GM21717 (cell line): Measurements from ENCODE around the gene APCDD1.
"Not testable (repeated sequence)": the region's sequence is repeated elsewhere in the genome, so short reads cannot be mapped to it uniquely, and the experiment has no call there.

Experiments
- ATAC-seq: cut with Tn5 transposase; IDR thresholded peaks from one replicate; pipeline ENCODE4 v1.9.1; 2021; ENCODE audit warnings: mild to moderate bottlenecking, moderate library complexity; ENCODE audit not compliant: unreplicated experiment

The APCDD1 gene

DNA sequence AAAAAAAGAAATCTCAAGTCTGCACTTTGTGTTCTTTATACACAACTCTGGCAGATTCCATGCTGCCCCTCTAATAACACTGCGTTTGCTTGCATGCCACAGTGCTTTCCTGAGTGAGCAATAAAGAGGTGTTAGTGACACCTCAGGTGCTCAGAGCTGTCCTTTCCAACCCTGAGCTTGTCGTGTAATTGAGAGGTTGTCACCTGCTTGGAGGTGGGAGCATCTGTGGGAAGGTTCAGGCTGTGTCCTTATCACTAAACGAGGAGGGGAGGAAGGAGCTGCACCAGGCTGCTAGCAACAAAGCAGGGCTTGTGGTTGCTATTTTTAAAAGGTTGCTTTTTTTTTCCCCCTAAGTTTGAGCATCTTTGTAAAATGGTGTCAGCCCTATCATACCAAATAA is 31.9 kb downstream of the APCDD1 start:
- no peak for ATAC-seq

DNA sequence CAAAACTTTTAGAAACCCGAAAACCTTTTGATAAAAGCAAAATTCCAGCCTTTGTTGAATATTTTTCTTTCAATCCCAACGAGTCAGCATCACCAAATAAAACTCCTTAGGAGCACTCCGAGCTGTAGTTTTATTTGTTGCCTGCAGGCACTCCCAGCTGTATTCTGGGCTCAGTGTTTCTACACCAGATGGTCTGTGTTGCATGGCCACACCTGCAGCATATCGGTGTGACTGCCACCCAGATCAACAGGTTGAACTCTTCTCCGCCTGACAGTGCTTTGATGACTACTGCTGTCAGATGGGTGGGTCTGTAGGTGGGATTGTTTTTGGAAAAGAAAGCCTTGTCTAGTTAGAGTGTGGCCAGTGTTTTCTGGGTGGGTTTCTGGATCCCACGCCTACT is 32.7 kb downstream of the APCDD1 start:
- ATAC-seq: no peak

DNA sequence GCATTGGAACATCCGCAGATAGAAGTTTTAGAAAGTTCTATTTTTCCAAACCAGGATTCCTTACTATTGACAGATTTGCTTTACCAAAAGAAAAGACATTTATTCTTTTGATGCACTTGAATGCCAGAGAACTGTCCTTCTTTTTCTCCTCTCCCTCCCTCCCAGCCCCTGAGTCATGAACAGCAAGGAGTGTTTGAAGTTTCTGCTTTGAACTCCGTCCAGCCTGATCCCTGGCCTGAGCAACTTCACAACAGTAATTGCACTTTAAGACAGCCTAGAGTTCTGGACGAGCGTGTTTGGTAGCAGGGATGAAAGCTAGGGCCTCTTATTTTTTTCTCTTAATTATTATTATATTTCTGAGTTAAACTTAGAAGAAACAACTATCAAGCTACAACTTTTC is 33.6 kb downstream of the APCDD1 start:
- no peak for ATAC-seq

DNA sequence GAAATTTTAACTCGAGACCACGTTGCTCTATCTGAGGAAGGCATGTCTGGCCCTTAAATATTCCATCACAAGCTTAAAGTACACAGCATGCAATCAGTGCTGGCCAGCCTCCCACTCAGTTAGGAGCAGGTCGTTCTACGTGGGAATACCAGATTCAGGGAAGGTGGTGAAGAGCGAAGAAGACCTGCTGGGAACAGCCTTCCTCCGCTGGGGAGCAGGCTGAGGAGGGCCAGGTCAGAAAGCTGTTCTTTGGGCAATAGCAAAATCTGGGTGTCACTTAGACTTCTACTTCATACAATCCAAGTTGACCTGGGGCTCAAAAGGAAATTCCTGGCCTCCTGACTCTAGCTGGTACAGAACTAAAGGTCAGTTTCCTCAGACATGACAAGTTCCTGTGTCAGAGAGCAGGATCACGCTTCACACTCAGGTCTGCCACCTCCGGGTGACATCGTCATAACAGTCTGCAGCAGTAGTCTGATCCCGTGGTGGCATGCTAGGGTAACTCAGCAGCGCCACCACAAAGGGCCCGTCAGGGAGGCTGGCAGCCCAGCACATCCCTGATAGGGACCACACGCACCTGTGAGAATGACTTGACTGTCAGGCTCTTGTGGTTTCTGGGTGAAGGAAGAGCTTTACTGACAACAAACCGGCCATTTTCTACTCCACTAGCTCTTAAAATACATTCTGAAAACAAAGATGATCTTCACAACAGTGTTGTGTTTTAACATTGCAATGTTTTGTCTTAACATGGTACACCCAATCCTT is 36.1 kb downstream of the APCDD1 start:
- ATAC-seq: peak; percentile 90

DNA sequence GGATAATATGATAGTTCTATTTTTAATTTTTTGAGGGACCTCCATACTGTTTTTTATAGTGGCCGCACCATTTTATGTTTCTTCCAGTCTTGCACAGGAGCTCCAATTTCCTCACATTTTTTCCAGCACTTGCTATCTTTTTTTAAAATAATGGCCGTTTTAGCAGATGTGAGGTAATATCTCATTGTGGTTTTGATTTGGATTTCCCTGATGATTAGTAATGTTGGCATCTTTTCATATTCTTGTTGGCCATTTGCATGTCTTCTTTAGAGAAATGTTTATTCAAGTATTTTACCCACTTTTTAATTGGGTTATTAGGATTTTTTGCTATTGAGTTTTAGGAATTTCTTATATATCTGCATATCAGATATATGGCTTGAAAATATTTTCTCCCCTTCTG is 41.5 kb downstream of the APCDD1 start:
- ATAC-seq: no peak

DNA sequence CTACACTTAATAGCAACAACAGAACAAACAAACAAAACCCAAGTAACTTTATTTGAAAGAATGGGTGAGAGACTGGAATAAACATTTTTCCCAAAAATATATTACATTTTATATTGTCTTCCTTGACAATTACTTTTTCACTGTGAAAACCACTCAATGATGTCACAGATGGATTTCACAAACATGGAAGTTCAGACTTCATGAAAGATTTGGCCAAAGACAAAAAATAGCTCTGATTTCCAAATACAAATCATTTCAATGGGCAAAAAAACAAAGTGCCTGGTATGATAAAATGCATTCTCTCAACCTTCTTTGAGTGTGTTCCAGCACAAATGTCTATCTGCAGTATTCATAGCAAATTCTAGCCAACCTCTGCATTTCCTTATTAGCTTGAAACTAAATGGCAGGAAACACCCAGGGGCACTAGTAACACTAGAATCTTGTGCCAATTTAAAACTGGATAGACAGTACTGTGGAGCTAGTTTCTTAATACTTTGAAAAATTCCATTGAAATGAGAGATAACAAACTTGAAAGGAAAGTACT is 42.8 kb downstream of the APCDD1 start:
- no peak for ATAC-seq

DNA sequence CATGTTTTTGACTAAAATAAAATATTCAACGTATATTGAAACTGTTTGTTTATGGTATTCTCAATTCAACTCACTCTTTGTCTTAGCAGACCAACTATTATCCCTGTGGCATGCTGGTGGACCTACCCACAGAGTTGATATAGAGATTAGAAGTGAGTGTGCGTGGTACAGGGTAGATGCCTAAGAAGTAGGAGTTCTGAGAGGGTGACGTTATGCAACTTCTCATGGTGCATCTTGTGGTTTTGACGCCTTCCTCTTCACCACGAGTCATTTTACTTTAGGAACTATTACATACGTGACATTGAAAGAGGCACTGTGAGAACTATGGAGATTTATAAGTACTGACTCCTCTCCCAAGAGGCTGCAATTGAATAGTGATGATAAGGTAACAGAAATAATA is 44.8 kb downstream of the APCDD1 start:
- ATAC-seq: no peak

DNA sequence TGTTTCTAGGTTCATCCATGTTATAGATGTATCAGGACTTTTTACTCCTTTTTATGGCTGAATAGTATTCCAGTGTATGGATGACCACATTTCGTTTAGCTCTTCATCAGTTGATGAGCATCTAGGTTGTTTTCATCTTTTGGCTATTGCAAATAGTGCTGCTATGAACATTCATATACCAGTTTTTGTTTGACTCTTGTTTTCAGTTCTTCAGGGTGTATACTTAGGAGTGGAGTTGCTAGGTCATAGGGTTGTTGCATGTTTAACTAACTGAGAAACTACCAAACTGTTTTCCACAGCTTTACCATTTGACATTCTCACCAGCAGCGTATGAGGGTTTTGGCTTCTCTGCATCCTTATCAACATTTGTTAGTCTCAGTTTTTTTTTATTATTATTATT is 45.6 kb downstream of the APCDD1 start:
- no peak for ATAC-seq

DNA sequence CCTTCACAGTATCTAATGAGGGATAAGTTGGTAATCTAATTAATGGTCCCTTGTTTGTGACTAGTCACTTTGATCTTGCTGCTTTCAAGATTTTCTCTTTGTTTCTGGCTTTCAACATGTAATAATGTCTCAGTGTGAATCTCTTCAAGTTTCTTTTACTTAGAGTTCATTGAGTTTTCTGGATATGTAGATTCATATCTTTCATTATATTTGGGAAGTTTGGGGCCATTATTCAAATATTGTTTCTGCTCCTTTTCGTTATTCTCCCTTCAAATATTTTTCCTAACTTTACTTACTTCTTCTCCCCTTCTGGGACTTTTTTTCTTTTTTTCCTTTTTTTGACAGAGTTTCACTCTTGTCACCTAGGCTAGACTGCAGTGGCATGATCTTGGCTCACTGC is 50.3 kb downstream of the APCDD1 start:
- no peak for ATAC-seq

DNA sequence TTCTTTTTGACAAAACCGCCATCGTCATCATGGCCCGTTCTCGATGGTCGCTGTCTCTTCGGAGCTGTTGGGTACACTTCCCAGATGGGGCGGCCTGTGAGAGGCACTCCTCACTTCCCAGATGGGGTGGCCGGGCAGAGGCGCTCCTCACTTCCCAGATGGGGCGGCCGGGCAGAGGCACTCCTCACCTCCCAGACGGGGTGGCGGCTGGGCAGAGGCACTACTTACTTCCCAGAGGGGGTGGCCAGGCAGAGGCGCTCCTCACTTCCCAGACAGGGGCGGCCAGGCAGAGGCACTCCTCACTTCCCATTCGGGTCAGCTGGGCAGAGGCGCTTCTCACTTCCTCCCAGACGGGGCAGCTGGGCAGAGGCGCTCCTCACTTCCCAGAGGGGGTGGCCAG is 51.5 kb downstream of the APCDD1 start:
- ATAC-seq: not testable (repeated sequence)

DNA sequence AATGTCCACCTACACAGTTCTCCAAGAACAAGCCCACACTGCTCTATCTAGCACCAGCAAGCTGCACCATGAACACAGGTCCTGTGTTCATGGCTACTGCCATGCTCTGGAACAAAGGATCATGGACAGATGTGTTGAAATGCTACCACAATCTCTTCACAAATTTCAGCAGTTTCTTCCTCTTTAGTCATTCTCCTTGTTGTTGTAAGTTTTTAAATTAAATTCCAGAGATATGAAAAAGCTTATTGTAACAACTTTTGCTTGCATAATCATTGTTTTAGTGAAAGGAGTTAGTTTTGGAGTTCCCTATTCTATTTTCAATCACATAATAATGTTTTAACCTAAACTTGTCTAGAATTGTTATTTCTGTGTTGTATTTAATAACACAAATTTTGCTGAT is 54.2 kb downstream of the APCDD1 start:
- ATAC-seq: no peak

DNA sequence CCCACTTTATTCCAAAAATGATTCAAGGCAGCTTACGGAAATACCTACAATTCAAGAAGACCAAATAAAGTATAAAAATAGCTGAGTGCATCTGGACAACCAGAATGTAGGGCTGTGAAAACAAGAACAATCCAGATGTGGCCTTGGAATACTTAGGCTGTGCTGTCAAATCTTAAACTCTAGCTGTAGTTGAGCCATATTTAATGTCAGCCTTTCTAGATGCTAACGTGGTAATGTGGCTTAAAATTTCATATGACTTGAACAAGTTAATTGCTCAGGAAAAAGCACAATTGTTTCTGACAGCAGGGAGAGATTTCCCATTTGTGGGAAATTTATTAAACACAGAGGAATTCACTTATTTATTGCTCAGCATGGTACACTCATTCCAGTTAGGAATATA is 56.8 kb downstream of the APCDD1 start:
- no peak for ATAC-seq

DNA sequence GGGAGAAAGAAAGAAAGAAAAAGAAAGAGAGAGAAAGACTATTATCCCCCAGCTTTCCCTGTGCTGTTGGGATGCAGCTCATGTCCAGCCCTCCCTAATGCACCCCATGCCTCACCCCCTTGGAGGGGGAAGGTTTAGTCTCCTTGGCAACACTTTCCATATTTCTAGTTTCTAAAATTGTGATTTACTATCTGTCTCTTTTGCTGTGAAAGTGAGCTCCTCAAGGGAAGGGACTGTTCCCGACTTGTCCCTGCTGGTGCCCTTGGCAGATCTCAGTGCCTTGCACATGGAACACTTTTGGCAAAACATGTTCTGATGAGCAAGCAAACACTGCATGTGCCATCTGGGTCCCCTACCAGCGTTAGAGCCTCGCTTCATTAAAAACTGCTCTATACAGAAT is 59.6 kb downstream of the APCDD1 start:
- ATAC-seq: no peak

DNA sequence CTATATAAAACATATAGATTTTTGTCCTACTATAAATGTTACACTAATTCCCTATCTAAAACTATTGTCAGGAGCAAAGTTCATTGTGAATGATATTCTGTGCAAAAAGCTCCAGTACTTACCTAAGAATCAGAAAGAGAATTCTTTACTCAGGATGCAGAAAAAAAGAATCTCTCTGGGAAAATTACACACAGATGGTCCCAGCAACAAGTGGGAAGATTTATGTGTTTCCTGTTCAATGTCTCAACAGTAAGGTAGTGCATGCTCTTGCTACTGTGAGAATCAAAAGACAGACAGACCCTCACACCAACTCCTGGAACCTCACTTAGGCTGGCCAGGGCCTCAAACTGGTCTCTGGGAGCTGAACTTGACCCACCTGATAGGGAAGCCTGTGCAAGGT is 60.2 kb downstream of the APCDD1 start:
- ATAC-seq: no peak

DNA sequence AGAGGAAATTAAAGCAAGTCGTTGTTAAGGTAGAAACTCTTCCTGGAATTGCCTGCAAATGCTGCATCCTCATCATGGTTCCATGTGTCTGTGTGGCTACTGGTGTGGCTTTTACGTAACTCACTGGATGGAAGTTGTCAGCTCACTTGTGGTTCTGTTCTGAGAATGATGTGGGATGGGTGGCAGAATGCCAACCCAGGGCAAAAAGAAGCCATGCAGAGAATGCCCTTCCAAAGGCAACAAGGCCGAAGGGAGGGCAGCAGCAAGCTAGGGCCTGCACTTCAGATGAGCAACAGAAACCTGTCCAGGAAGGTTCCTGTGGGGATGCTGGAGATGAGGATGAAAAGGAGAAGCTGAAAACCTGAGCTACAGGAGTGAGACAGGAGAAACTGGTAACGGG is 61.0 kb downstream of the APCDD1 start:
- no peak for ATAC-seq

DNA sequence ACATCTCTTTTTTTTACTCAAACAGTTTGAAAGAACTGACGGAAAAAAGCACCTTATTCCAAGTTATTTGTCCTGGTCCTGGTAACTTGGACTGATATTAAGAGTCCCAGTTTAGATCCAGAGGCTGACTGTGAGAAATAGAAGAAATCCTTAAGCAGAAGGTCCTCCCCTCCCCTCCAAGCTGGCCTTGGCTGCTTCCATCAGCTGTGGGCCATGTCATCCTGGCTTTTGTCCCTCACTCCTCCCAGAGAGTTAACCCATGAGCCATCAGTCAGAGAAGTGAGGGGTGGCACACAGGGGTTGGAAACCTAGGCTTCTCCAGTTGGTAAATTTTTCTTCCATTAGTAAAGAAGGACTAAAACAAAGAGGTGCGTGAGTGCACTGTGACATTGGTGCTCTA is 61.6 kb downstream of the APCDD1 start:
- ATAC-seq: no peak

DNA sequence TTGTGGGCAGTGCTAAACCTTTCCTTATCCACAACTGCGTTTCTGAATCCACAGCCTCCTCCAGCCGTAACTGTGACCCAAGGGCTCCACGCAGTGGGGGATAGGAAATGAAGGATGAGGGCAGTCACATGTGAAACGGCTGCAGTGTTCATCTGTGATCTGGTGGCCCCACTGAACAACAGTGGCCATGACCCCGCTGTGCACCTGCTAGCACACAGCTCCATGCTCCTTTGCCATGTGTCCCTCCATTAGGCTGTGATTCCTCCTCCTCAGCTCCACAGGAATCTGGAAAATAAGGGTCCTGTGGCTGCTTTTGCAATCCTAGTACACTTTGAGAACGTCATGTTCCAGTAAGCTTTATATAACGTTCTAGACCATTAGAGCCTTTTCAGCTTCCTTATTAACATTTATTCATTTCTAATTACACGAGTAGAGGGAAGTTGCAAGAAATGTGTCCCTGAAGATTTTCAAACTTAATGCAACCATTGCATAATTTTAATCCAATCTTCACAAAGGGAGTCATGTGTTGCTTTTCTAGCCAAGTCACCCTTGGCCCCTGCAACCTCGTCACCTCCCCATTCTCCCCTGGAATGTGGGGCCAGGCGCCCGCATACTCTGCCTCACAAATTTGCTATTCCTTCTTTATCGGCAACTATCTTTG is 64.3 kb downstream of the APCDD1 start:
- no peak for ATAC-seq

DNA sequence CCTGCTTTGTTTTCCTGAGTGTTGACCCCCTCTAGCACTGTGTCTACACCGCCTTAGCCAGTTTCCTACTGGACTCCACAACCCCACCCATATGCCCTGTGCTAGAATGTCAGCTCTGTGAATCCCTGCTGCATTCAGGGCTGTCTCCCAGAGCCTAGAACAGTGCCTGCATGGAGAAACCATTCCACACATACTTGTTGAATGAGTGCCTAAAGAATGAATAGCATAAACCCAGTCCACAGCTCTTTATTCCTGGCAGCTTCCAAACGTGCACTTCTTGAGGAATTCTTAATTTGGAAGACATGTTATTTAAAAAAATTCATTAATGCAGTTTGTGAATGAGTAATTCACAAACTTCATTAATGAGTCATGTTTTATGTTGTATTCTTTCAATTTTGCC is 64.9 kb downstream of the APCDD1 start:
- no peak for ATAC-seq

DNA sequence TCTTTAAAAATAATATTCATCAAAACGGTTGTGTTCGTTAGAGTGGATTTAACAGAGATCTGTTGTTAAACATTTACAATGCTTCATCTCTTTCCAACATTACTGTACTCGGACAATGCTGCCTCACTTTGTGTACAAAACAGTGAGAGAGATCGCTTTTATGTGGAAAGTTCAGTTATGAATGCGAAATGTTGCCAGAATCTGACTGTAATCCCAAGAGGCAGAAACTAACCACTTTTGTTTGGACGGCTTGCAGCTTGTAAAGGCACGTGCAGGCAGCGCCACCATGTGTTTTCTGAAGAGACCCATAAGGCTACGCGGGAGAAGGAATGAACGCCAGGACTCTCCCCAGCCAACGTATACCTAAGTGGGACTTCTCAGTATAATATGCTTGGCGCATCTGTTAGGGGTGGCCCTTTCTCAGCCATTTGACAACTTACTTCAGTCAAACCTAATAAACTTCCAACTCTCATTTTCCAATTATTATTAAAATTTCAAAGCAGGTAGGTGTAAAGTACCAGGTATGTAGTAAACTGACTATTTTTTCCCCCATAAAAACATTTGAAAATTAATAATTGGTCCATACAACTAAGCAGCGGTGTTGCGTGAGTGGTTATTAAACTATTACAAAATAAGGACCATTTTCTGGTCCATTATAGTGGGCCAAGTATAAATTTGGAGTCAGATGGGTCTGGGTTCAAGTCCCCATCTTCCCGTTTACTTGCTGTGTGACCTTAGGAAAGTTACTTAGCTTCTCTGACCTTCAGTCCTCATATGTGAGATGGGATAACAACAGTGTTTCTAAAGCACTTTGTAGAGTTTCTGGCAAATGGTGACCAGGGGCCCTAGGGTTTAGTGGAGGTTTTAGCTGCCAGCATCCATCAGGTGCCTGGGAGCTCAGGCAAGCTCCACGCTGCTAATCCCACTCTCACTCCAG is 65.8 kb downstream of the APCDD1 start:
- ATAC-seq: peak; percentile 60

DNA sequence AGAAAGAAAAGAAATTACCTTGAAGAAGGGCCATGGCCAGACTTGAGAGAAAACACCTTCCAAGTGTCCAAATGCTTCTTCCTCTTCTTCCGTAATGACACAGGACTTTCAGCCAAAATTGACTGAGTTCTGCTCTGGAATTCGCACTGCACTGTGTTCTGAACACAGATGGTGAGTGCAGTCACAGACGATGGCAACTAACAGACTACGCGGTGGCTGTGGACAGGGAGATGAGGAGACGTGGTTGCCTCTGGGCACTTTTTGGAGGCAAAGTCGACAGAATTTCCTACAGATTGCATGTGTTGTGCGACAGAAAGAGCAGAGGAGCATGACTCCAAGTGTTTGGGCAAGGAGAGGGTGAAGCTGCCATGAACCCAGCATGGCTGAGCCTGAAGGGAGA is 67.1 kb downstream of the APCDD1 start:
- ATAC-seq: no peak

DNA sequence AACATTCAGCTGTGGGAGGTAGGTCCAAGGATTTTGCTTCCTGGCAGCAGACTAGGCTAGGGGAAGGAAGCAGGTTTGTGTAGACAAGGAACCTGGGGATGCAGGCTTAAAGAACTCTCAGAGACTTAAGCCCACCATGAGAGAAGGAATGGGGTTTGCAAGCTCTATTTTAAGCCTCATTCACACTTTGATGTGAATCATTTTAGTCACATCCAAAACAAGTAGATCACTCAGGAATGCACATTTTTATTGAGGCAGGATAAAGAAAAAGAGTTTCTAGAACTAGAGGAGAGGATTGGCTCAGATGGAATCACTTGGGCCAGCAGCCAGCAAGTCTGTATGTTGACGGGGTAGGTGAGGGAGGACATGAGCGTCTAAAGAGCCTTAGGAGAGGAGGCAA is 68.1 kb downstream of the APCDD1 start:
- no peak for ATAC-seq
